A204.1 (cell line): Measurements from ENCODE around the gene HES7.

Source experiments
- FAIRE-seq: peaks from 2 replicates; lab custom pipeline; 2012; peaks lifted over from hg19 to GRCh38; lab: Jason Lieb, UNC

HES7 gene

DNA sequence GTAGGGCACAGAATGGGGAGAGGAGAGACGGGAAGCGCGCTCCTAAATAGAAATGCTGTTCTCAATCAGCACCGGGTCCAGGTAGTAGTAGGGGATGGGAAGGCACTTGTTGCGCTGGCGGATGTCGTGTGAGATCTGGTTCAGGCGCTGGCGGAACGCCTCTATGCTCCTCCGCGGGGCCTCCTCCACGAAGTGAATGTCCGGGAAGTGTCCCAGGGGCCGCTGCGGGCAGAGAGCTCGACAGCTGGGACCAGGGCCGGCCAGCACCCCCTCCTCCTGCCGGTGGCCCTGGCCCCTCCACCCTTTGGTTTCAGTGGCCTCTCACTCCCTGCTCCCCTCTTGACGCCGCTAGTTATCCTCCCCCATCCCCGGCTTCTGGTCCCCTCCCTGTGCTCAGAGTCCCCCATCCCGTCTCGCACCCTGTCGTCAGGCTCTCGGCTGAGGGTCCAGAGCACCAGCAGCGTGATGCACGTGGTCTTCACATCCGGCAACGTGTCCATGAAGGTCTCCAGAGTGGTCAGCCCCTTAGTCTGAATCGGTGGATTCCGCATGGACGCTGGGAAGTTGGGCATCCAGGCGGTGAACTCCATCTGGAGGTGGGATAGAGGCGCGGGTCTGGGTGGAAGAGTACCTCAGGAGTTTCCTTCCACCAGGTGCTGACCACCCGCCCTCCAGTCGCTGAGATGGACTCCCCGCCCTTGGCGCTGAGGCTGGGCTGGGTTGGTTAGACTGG is 51.0 kb downstream of the HES7 start:
- no peak for FAIRE-seq

DNA sequence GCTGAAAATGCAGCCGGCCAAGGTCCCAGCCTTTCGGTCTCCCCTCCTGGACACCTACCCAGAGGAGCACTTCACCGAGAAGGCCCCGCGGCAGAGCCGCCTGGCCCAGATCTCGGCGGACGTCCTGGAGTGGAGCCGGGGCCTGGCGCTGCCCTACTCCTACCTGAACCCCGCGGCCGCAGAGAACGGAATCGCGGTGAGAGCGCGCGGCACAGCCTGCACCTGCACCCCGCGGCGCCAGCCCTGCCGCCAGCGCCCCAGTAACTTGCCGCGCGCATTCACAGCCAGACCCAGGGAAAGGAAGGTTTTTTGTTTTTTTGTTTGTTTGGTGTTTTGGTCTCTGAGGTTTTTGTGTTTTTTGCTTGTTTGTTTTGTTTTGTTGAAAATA is 51.6 kb downstream of the HES7 start:
- FAIRE-seq = no peak

DNA sequence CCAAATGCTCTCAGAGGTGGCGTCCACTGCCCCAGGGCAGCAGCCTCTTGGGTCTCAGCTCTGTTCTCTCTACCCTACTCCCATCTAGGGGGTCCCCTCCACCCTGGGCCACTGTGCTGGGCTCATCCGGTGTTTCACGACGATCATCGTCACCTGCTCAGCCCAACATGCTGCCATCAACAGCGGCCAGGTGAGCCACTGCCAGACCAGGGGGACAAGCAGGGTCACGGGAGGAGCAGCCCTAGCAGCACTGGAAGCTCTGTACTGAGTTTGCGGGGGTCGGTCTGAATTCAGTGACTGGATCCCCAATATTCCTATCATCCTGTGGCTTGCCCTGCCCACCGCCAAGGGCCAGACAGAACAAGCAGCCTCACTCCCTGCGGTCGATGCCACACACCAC is 52.4 kb downstream of the HES7 start:
- FAIRE-seq = no peak
